GM19395 (cell line): ENCODE measurements around the gene PPP1R1C.

ENCODE experiments used
- ATAC-seq: cut with Tn5 transposase; IDR thresholded peaks from one replicate; pipeline ENCODE4 v1.9.1; 2021; ENCODE audit warnings: mild to moderate bottlenecking, moderate library complexity; ENCODE audit not compliant: unreplicated experiment

Gene PPP1R1C

DNA sequence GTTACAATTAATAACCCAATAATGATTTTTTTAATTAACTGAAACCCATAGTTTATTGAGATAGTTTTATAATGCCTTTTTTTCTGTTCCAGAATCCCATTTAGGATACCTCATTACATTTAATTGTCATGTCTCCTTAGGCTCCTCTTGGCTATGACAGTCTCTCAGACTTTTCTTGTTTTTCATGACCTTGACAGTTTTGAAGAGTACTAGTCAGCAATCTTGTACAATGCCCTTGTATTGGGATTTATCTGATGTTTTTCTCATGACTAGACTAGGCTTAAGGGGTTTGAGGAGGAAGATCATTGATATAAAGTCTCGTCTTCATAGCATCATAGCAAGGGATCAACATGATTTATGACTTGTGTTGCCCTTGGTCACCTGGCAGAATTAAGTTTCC is 72.4 kb downstream of the PPP1R1C start:
- ATAC-seq = no peak

DNA sequence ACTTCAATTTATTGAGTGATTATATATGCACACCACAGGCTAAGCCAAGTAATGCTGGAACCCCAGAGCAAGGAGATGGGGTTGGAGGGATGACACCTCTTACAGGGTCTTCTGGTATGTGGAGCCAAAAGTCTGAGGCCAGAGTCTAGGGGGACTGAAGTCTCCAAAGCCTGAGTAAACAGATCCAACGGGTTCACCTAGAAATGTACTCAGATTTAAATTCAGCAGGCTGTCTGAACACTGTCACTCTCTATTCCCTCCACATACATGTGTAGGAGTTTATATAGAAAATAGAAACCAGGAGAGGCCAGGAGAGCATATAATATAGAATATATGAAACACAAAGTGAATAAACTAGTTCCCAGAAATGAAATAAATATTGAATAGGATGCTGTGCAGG is 76.1 kb downstream of the PPP1R1C start:
- no peak for ATAC-seq

DNA sequence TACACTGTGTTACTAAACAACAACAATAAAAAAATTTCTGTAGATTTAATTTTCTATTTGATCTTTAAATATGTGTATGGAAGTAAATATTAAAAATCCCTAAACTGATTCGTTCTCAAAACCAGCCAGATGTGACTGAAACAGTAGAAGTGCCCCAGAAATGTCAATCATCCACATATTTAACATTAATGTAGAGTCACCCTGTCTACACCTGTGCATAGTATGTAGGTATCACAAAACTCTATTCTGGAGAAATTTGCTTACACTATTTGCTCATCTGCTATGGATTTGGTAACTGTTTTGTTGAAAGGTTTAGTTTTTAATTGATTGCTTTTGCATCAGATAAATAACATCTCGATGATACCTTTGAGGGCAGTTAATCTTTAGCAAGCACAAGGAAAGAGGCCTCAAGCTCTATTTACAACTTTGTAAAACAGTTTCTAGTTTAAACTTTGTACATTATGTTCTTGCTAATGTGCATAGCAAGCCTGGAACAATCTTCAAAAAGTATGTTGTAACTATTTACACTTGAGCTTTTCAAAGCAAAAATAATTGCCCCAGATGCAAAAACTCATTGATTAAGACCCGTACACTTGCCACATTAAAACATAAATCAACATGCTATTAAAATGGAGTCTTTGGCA is 76.8 kb downstream of the PPP1R1C start:
- ATAC-seq = no peak

DNA sequence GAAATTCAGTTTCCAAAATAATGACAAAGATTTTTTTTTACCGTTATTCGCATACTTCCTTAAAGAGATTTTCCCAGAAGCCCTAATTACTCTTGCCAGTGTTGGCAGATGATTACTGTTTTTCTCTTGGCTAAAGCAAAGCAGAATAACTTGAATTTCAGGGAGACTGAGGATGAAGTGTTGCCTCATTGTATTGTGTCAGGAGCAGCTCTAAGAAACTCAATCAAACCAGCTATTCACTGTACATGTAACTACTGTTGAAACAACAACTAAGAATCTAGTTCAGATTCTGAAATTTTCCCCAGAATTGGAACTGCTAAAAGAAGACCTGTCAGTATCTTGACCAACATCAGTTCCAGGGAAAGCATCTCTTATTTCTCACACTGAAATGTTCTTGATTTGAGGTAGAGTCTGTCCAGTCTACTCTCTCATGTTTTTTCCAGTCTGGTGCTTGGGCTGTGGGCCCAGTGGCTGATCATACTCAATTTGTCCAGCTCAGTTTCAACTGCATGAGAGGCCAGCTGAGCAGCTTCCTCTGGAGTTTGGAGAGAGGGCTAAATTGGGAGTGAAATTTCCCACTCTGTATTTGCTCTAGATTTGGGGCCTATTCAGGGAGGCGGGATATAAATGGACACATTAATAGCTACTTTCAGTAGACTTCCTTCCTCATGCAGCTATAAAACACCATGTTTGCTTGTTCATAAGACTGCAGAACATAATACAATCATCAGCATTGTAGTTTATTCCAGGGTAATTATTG is 78.5 kb downstream of the PPP1R1C start:
- ATAC-seq = no peak

DNA sequence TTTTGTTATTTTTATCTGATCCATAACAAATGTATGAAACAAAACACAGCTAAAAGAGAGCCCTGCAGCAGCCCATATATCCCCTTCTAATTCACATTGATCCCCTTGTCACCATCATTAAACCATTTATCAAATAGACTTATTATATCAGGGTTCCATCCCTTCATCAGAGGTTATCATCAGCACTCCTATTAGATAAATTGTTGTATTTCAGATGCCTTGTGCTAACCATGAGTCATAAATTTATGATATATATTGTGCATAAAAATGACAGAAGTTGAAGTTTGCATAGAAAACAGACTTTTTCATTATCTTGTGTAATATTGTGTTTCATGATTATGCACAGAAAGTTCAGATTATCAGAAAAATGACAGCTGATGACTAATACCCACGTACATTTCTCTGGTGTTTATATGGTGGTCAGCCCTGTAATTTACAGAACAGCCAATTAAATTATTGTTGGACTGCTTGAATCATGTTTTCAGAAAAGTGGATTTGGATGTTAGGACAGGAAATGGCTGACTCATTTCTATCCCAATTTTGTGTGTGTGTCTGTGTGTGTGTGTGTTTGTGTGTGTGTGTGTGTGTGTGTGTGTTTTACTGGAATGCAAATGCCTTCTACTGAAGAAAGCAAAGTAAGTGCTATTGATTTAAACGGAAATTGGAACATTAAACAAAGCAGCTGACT is 80.9 kb downstream of the PPP1R1C start:
- no peak for ATAC-seq

DNA sequence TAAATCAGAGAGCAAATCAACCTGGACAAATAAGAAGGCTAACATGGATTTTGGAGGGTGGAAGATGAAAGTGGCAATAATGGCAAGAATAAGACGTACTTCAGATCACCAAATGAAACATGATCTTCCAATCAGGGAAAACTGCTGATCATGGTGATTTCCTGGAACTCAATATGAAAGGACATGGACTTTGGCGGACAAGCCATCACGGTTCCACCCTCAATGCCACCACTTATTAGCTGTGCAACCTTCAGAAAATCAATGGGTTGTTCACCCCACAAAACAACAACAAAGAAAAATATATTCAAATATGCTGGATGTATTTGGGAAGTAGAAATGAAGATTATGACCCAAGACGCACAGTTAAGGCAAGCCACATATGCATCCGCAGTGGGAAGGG is 81.7 kb downstream of the PPP1R1C start:
- no peak for ATAC-seq

DNA sequence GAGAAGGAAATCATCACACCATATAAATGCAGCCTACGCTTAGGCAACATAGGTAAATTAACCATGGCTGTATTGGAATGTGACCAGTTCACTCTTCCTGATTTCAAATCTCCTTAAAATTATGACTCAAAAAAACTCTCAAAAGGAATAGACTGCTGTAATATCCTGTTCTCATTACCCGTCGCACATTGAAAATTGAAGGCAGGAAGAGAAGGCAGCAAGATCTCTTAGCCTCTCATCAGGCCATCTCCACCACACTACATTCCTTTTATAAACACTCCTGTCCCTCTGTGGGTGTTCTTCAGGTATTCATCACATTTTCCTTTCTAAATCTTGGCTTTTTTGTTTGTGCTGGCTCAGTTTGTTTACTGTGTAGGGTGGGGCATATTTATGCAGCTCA is 83.2 kb downstream of the PPP1R1C start:
- ATAC-seq = no peak

DNA sequence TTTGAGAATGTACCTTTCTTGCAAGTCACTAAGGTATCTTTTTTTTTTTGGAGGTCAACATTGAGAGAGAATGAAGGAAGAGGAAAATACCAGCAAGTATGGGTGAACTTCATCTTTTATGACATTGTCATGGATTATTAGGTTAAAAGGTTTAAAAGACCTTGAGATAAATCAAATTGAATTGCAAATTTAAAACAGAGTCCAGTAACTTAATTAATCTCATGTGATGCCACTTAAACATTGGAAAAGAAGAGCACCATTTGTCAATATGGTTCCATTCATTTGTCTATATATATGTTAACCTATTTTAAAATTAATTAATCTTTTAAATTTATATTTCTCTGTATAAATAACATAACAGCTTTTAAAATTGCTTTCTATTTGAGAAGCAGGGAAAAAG is 83.8 kb downstream of the PPP1R1C start:
- no peak for ATAC-seq

DNA sequence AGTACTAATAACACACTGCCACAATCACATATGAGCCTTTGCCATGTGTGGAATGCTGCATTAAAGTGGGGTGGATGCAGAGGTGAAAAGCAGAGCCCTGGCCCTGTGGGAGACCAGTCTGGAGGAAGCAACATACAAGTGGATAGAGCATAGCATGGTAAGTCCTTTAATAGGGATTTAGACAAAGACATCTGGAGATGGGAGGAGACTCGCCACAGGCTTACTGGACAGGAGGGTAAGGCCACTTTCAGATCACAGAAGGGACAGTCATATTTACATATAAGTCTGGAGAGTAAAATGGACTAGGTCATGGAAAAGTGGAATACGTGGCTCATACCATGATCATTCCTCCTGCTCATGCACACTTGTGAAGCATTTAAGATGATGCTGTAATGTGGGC is 84.3 kb downstream of the PPP1R1C start:
- ATAC-seq = no peak

DNA sequence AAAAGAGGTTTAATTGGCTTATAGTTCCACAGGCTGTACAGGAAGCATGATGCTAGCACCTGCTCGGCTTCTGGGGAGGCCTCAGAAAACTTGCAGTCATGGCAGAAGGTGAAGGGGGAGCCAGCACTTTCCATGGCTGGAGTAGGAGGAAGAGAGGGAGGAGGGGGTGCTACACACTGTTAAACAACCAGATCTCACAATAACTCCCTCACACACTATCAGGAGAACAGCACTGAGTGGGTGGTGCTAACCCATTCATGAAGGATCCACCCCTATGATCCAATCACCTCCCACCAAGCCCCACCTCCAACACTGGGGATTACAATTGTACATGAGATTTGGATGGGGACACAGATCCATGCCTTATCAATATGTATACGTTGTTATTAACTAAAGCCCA is 85.1 kb downstream of the PPP1R1C start:
- ATAC-seq = no peak

DNA sequence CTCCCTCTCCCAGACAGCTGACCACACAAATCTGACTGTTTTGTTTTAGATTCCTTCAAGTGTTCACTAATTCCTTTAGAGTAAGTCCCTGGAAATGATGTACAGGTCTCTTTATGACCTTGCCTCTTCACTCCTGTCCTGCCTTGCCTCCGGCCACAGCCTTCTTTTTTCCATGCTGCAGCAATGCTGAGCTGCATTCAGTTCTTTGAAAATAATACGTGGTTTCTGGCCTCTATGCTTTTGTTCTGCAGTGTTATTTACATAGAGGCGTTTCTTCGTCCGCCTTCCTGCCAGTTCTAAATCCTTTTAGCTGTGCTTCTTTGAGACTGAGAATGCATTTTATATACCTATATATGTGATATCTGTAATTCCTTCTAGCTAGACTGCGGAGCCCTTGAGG is 87.2 kb downstream of the PPP1R1C start:
- ATAC-seq = no peak

DNA sequence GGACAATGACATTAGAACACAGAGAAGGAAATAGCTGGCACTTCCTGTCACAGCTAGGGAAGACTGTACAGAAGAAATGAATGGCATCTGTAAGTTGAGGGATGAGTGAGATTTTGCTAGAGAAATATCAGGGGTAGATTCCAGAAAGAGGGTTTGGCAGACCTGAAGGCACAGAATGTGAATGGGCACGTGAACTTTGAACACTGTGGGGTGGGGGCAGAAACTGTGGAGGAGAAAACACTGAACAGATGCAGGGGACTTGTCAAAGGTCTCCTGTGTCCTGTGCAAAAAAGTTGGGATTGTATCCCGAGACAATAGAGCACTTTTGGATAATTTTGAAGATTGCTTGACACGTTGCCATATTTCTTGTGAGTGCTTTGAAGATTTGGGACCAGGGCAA is 88.0 kb downstream of the PPP1R1C start:
- no peak for ATAC-seq

DNA sequence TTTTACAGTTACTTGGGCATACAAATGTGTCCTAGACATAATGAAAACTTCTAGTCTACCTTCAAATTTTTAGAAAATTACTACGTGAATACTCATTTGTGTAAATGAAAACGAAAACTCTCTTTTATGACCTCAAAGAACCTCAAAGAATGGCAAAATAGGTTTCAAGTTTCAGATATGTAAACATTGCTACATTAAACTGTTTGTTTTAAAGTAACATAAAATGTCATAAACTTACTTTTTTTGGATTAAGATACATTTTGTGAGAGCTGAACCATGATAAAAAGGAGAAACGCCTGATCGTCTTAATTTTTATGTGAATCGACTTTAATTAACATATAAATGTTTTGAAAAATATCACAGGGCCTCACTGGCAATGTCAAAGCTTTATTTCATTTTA is 91.4 kb downstream of the PPP1R1C start:
- no peak for ATAC-seq

DNA sequence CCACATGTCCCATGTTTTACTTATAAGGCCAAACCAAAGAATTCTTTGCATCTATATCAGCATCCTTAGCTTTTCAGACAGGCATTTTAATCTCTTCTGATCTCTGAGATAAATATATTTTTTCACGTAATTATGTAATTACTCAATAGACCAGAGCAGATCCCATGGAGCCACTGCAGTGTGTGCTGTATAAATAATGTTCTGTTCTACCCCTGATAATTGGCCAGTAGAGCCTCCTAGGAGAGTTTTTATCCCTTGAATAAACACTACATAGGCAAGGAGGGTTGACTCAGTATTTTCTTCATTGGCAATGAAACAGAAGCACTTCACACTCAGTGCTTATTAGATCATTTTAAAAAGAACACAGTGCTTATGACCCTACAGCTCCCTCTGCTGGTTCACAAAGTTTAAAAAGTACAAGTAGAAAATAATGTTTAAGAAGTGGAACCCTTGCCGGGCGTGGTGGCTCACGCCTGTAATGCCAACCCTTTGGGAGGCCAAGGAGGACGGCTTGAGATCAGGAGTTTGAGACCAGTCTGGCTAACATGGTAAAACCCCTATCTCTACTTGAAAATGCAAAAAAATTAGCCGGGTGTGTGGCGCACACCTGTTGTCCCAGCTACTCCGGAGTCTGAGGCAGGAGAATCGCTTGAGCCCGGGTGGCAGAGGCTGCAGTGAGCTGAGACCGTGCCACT is 91.9 kb downstream of the PPP1R1C start:
- ATAC-seq = peak; percentile 79

DNA sequence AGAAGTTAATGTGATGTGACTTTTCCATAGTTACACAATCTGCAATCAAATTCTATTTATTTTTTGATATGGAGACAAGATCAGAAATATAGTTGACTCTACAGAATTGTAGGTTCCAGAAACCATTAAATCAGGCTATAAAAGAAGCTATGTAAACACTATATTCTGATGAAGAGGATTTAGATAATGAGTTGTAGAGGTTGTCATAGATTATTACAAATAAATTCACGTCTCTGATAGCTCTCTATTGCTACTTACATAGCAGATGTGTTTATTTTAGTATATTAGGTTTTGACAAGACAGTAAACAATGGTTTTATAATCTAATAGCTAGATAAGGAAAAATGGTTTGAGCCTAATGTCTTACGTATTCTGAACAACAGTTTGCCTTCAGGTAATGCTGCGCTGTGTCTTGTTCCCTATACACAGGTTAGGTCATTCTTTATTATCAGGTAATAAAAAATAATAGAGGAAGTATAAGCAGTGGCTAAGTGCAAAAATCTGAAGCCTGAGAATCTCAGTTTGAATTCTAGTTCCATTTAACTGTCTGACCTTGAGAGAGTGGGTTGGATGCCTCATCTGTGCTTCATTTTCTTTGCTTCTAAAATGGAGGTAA is 93.4 kb downstream of the PPP1R1C start:
- ATAC-seq = no peak

DNA sequence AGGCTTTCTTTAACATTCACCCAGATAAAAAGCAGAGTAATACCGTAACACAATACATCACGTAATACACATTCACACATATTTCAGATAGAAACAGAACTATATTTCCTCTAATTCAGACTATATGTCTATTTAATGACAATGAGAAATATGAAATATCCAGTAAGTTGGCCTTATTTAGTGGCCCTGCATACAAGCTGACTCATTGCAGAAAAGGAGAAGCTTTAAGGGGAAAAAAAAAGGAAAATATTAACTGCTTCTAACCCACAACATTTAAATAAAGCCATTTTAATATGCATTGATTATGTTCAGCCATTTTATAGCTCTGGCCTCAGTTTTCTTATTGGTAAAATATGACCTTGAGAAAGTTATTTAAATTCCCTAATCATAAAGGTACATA is 94.8 kb downstream of the PPP1R1C start:
- ATAC-seq = no peak

DNA sequence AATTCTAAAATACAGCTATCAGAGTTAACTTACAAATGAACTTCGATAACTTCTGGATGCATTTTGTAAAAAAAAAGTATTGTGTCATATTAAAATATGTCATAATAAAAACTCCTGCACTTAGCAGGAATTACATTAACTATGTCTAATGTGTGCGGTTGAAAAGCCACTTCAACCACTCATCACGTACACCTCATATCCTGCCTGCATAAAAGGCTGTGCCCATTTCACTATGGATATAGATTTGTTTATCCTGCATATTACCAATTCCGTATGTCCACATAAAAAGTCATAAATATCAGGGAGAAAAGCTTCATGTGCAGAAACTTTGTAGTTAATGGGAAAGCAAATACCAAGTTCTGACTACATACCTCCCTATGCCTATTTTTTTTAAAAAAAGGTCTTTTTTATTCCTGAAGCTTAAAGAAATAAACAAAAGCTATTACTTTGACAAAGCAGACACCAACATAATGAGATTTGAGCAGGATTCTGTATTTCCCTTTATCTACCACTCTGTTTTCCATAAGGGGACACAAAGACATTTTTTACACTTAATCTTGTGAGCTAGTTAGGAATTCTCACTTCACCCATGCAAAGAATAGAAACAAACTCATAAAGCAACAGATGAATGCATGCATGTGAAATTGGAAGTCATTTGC is 96.1 kb downstream of the PPP1R1C start:
- ATAC-seq = no peak

DNA sequence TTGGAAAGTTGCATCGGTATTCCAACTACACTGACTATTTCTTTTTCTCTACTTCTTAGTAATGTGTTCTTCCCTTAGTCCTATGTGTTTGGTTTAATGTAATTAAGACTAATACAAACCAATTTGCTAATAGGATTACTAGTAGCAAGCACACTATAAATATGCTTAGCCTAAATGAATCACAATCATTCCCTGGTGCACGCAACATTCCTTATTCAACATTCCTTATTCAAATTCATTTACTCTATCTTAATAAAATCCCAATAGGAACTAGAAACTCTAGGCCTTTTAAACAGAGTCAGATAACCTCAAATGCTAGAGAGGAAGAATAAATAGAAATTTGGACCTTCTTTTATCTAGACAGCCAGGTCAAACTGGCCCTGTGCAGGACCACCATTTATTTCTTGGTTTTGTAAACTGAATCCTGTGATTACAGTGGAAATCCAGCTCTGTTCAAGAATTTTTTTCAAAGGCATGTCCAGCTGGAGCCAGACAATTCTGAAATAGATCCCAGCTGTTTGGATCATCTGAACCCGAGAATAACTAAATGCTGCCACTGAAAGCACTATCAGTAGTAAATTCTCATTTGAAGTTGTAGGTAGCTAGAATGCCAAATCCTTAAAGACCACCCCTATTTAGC is 103.1 kb downstream of the PPP1R1C start:
- no peak for ATAC-seq

DNA sequence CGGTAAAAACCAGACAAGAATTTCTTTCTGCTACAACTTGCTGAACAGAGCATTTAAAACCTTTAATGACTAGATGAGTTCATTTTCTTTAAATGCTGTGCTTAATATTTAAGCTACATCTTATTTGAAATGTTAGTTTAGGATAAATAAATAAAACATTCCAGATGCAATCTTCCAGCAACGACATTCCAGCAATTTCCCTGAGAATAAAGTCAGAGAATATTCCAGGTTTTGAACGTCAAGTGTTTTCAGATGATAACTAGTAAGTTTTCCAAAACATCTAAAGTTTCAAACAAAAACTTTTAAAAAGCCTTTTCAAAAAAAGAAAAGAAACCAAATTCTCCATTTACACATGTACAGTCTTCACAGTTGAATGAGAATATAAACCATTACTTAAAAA is 104.8 kb downstream of the PPP1R1C start:
- no peak for ATAC-seq

DNA sequence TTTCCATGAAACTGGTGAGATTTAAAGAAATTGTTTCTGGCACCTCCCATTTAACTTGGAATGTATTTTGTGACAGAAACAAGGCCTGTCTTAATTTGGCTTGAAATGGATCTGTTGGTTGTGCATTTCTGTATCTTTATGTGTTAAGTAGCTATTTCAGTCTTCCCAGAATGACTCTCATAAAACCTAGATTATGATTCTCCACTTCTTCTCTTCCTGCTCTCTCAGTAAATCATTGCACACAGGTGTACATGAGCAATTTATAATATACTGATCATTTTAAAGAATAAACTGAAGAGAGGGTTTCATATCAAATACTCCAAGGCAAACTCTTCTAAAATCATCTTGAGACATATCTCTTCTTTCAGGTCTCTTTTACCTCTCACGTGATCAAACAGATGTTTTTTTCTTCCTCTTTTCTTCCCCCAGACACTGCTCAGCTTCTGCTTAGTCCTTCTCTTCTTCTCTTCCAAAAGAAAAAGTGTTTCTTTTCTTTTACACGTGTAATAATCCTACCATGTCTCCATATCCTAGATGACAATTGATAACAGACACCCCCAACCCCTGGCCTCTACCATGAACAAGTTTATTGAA is 112.0 kb downstream of the PPP1R1C start:
- ATAC-seq = no peak
